IMR-90 (cell line): Measurements from ENCODE around the gene DCAF15. TPM values are rescaled to one million over a fixed set of nuclear protein-coding genes. Genes with fewer than 3 reads are reported as not detected.

Experiments
- ATAC-seq: fragments of 200-7000 bp; cut with Tn5 transposase; 2 replicates; pipeline ENCODE4 v1.9.1; 2020; ENCODE audit warnings: low read depth, mild to moderate bottlenecking, moderate library complexity
- BruUV-seq: library from RNA; stranded (reverse); fragments of 400-500 nt; replicated peaks from 2 replicates; lab custom pipeline; 2021; lab: Mats Ljungman, UMichigan
- CTCF ChIA-PET: fragments of 300-600 bp; formaldehyde crosslinking; extraction: SDS; loops from one replicate; lab custom pipeline; 2021; ENCODE audit warnings: antibody characterized with exemption; lab: Yijun Ruan, JAX
- POLR2A ChIA-PET: fragments of 300-600 bp; sonication (Branson Sonifier 250); formaldehyde crosslinking; loops from one replicate; lab custom pipeline; 2022; ENCODE audit warnings: antibody characterized with exemption; ENCODE audit not compliant: unreplicated experiment; lab: Charles Lee
- DNase-seq: peaks from one replicate; pipeline ENCODE4 v3.0.0; 2013
- H2AFZ ChIP-seq: replicated peaks from 2 replicates; pipeline ENCODE3; 2013; ENCODE audit warnings: low read length, mild to moderate bottlenecking; ENCODE audit not compliant: poor library complexity
- H2AK5ac ChIP-seq: 2 replicates; pipeline ENCODE4 v1.6.1; 2013; ENCODE audit warnings: low read depth, low read length, inconsistent platforms
- H2AK9ac ChIP-seq: replicated peaks from 2 replicates; pipeline ENCODE3; 2013; ENCODE audit warnings: mild to moderate bottlenecking, low read depth, low read length, moderate library complexity; ENCODE audit not compliant: poor library complexity
- H2BK120ac ChIP-seq: 2 replicates; pipeline ENCODE4 v1.6.1; 2013; ENCODE audit warnings: low read depth, low read length, inconsistent platforms
- H2BK15ac ChIP-seq: 3 replicates; pipeline ENCODE4 v1.6.1; 2013; ENCODE audit warnings: low read depth, low read length, inconsistent platforms
- H2BK20ac ChIP-seq: 2 replicates; pipeline ENCODE4 v1.6.1; 2013; ENCODE audit warnings: low read depth, mild to moderate bottlenecking, inconsistent platforms, low read length, moderate library complexity
- H2BK5ac ChIP-seq: 2 replicates; pipeline ENCODE4 v1.6.1; 2013; ENCODE audit warnings: mild to moderate bottlenecking, low read depth, low read length, inconsistent platforms; ENCODE audit not compliant: poor library complexity, severe bottlenecking
- H3K14ac ChIP-seq: replicated peaks from 2 replicates; pipeline ENCODE4 v1.6.1; 2013; ENCODE audit warnings: low read depth, low read length, inconsistent platforms
- H3K18ac ChIP-seq: 2 replicates; pipeline ENCODE4 v1.6.1; 2013; ENCODE audit warnings: low read depth, low read length, control low read depth
- H3K23ac ChIP-seq: 2 replicates; pipeline ENCODE4 v1.6.1; 2013; ENCODE audit warnings: low read depth, low read length, inconsistent platforms
- H3K27ac ChIP-seq: 2 replicates; pipeline ENCODE4 v1.5.1; 2013; ENCODE audit warnings: mild to moderate bottlenecking, control low read depth, low read length; ENCODE audit not compliant: insufficient read depth
- H3K27me3 ChIP-seq: 2 replicates; pipeline ENCODE4 v1.6.1; 2013; ENCODE audit warnings: low read length; ENCODE audit not compliant: control insufficient read depth, insufficient read depth
- H3K36me3 ChIP-seq: 2 replicates; pipeline ENCODE4 v1.6.1; 2013; ENCODE audit warnings: low read length, mixed read lengths; ENCODE audit not compliant: control insufficient read depth, insufficient read depth
- H3K4ac ChIP-seq: 2 replicates; pipeline ENCODE4 v1.6.1; 2013; ENCODE audit warnings: low read depth, low read length, inconsistent platforms
- H3K4me1 ChIP-seq: 2 replicates; pipeline ENCODE4 v1.6.1; 2013; ENCODE audit warnings: low read length, mixed read lengths; ENCODE audit not compliant: control insufficient read depth, insufficient read depth
- H3K4me2 ChIP-seq: 2 replicates; pipeline ENCODE4 v1.6.1; 2013; ENCODE audit warnings: low read depth, mild to moderate bottlenecking, control low read depth, low read length, moderate library complexity
- H3K4me3 ChIP-seq: 2 replicates; pipeline ENCODE4 v1.5.1; 2013; ENCODE audit warnings: low read depth, mild to moderate bottlenecking, control low read depth, low read length, moderate library complexity; ENCODE audit not compliant: insufficient read depth
- H3K56ac ChIP-seq: 2 replicates; pipeline ENCODE4 v1.6.1; 2013; ENCODE audit warnings: low read length, inconsistent platforms; ENCODE audit not compliant: insufficient read depth; ENCODE audit errors: extremely low read depth
- H3K79me1 ChIP-seq, 2 experiments: 2 replicates each; pipeline ENCODE4 v1.6.1; 2013; ENCODE audit warnings: low read length in 2 of 2, inconsistent platforms in 1 of 2, low read depth in 1 of 2
- H3K9ac ChIP-seq: 2 replicates; pipeline ENCODE4 v1.6.1; 2013; ENCODE audit warnings: low read depth, low read length, control low read depth
- H3K9me1 ChIP-seq: 2 replicates; pipeline ENCODE4 v1.6.1; 2013; ENCODE audit warnings: low read length, inconsistent platforms; ENCODE audit not compliant: insufficient read depth
- H3K9me3 ChIP-seq: 2 replicates; pipeline ENCODE4 v1.6.1; 2013; ENCODE audit warnings: low read length; ENCODE audit not compliant: control insufficient read depth, insufficient read depth
- H4K20me1 ChIP-seq: 2 replicates; pipeline ENCODE4 v1.6.1; 2013; ENCODE audit warnings: low read length, inconsistent platforms; ENCODE audit not compliant: insufficient read depth
- H4K5ac ChIP-seq: 2 replicates; pipeline ENCODE4 v1.6.1; 2013; ENCODE audit warnings: mild to moderate bottlenecking, low read depth, low read length, control low read depth
- H4K8ac ChIP-seq, 2 experiments: 2 replicates each; pipeline ENCODE4 v1.6.1; 2013; ENCODE audit warnings: low read depth in 2 of 2, low read length in 2 of 2, control low read depth in 1 of 2, inconsistent platforms in 1 of 2
- H4K91ac ChIP-seq: 2 replicates; pipeline ENCODE4 v1.6.1; 2013; ENCODE audit warnings: low read depth, low read length, inconsistent platforms; ENCODE audit not compliant: insufficient read depth
- CTCF ChIP-seq: conservative IDR thresholded peaks from 2 replicates; pipeline ENCODE4 v1.5.1; 2012; ENCODE audit warnings: mild to moderate bottlenecking, low read depth, low read length, improper control_type of control experiment
- MXI1 ChIP-seq: IDR thresholded peaks from 2 replicates; pipeline ENCODE4 v1.6.1; 2012; ENCODE audit warnings: low read depth, mild to moderate bottlenecking, low read length, moderate library complexity, borderline replicate concordance
- RCOR1 ChIP-seq: IDR thresholded peaks from 2 replicates; pipeline ENCODE4 v1.6.1; 2012; ENCODE audit warnings: mild to moderate bottlenecking, low read length, improper control_type of control experiment; ENCODE audit not compliant: insufficient replicate concordance
- SMC3 ChIP-seq: fragments of 150-350 bp; IDR thresholded peaks from 2 replicates; pipeline ENCODE4 v1.6.1; 2016; ENCODE audit warnings: low read depth, mild to moderate bottlenecking, antibody characterized with exemption, low read length, moderate library complexity
- WGBS, 2 experiments: methylation state at CpG; one replicate each; pipeline versions ENCODE4 v1.1.5 to v1.1.7; 2013; ENCODE audit warnings: missing lambda C conversion rate in 2 of 2; ENCODE audit not compliant: insufficient read length in 1 of 2; ENCODE audit errors: extremely low coverage in 2 of 2; 5-methylcytosine and 5-hydroxymethylcytosine counted together
- dilution Hi-C: fragments of 300-500 bp; cut with HindIII; formaldehyde crosslinking; loops from one replicate; pipeline ENCODE4 v1.14.3; 2018; ENCODE audit warnings: low sequenced_read_pairs; ENCODE audit not compliant: unreplicated experiment
- in situ Hi-C: fragments of 300-500 bp; cut with MboI; formaldehyde crosslinking; loops from 3 replicates; pipeline ENCODE4 v1.14.3; 2019; ENCODE audit warnings: low sequenced_read_pairs, inconsistent platforms, mixed read lengths
- intact Hi-C: fragments of 100-400 bp; cut with micrococcal nuclease; formaldehyde crosslinking; loops from 2 replicates; pipeline ENCODE4 v1.10.0; 2022
- polyA plus RNA-seq, 3 experiments: library from polyadenylated mRNA; depleted of rRNA; stranded (reverse); fragments of >200 nt; gene quantifications; 2 replicates each; pipeline ENCODE4 v1.2.3, GENCODE V29; 2012; ENCODE audit warnings: low replicate concordance in 1 of 3
- total RNA-seq: library from RNA; depleted of rRNA; stranded (reverse); fragments of >200 nt; gene quantifications from 2 replicates; pipeline ENCODE4 v1.2.3, GENCODE V29; 2012

DCAF15 gene
- total and polyA plus RNA-seq, 2 of the 4 experiments (the other 2 are of a cell fraction) = 6.8 to 31.0 TPM

GRCh38 chr19:13906910-13907309 is 45.4 kb upstream of the DCAF15 start:
- H2BK5ac ChIP-seq = no peak overlapping the region
- peak overlapping the region; percentile 7; the same call in 1 of the 2 replicates for H3K23ac ChIP-seq
- peak overlapping the region; percentile 100 for H2AFZ ChIP-seq
- H3K18ac ChIP-seq = no peak overlapping the region
- H3K56ac ChIP-seq = no peak overlapping the region
- H3K4me1 ChIP-seq = no peaks in the 10 kb centered on the region; the same call in 1 of the 2 replicates
- H3K9ac ChIP-seq = peak overlapping the region; percentile 96; the same call in 1 of the 2 replicates
- peak overlapping the region; percentile 53 to 96 for H4K8ac ChIP-seq
- H4K20me1 ChIP-seq = no peaks in the 10 kb centered on the region
- POLR2A ChIA-PET = no interaction called here
- H3K4me3 ChIP-seq = peak overlapping the region; percentile 97
- no peak overlapping the region for H2BK120ac ChIP-seq
- intact Hi-C loops = loop anchor here (1.0 kb wide), 1 partner anchor 14 kb away; no protein-coding TSS in a partner anchor
- dilution Hi-C loops = no loop called here
- ATAC-seq (no peak), DNase-seq (no peak)
- no peaks in the 10 kb centered on the region for H3K9me3 ChIP-seq
- WGBS, 2 experiments = 100% methylated on average over 2 of the region's 5 CpGs; no CpG with 5 or more reads in 1 of the 2 experiments
- no peak overlapping the region for H4K91ac ChIP-seq
- H3K4me2 ChIP-seq = peak overlapping the region; percentile 85
- BruUV-seq = no TSS peak
- CTCF ChIA-PET = no interaction called here
- no peaks in the 10 kb centered on the region for H3K27me3 ChIP-seq
- peak overlapping the region; percentile 10 for H2AK9ac ChIP-seq
- TF ChIP-seq MXI1 = no peak
- TF ChIP-seq RCOR1 = no peak
- TF ChIP-seq SMC3 = no peak
- no peak for TF ChIP-seq CTCF
- H3K79me1 ChIP-seq = peaks cover 6 to 8% of the 10 kb centered on the region in 2 experiments
- peaks cover 8% of the 10 kb centered on the region for H3K36me3 ChIP-seq
- H3K9me1 ChIP-seq = no peaks in the 10 kb centered on the region; the same call in none of the 2 replicates
- no peak overlapping the region; the same call in 1 of the 2 replicates for H2AK5ac ChIP-seq
- H4K5ac ChIP-seq = no peak overlapping the region
- no peak overlapping the region for H3K14ac ChIP-seq
- H3K4ac ChIP-seq = 0 out of 2 replicates have a peak overlapping the region, but pooled peaks have one; percentile 0
- in situ Hi-C loops = no loop called here
- no peak overlapping the region for H2BK20ac ChIP-seq
- H2BK15ac ChIP-seq = no peak overlapping the region
- no peak overlapping the region for H3K27ac ChIP-seq
